HEK293 (cell line): ENCODE data around the gene ZBTB25.

Source experiments
- CTCF ChIA-PET: fragments of 350-600 bp; formaldehyde crosslinking; extraction: SDS; loops from one replicate; lab custom pipeline; 2021; ENCODE audit warnings: antibody characterized with exemption; lab: Yijun Ruan, JAX
- POLR2A ChIA-PET: fragments of 300-600 bp; formaldehyde crosslinking; extraction: SDS; loops from one replicate; lab custom pipeline; 2020; ENCODE audit warnings: antibody characterized with exemption, inconsistent platforms; lab: Yijun Ruan, JAX
- H3K27ac ChIP-seq: fragments of 200-500 bp; sonication (Bioruptor generic); 2 replicates; pipeline ENCODE4 v1.5.1; 2014; ENCODE audit warnings: low read depth, low read length, control low read depth, inconsistent platforms; ENCODE audit errors: extremely low read depth
- H3K36me3 ChIP-seq, 2 experiments: fragments of 200-500 bp in 1 of 2; sonication (Bioruptor generic) in 1 of 2; 1 replicate in 1 of 2; 2 replicates in 1 of 2; pipeline ENCODE4 v1.5.1; 2014 to 2017; ENCODE audit warnings: inconsistent platforms in 2 of 2, low read length in 2 of 2; ENCODE audit not compliant: control insufficient read depth in 2 of 2, insufficient read depth in 1 of 2
- H3K4me1 ChIP-seq: fragments of 200-500 bp; sonication (Bioruptor generic); 2 replicates; pipeline ENCODE4 v1.5.1; 2014; ENCODE audit warnings: mild to moderate bottlenecking, low read length, inconsistent platforms; ENCODE audit not compliant: control insufficient read depth, insufficient read depth
- H3K4me3 ChIP-seq: 2 replicates; pipeline ENCODE4 v1.5.1; 2011; ENCODE audit warnings: low read depth, mild to moderate bottlenecking, control low read depth, low read length, moderate library complexity
- H3K9me3 ChIP-seq: fragments of 200-500 bp; sonication (Bioruptor generic); 2 replicates; pipeline ENCODE4 v1.5.1; 2014; ENCODE audit warnings: low read depth, low read length, inconsistent platforms; ENCODE audit not compliant: control insufficient read depth, insufficient read depth
- EGR2 ChIP-seq: fragments of 450-650 bp; formaldehyde crosslinking; IDR thresholded peaks from 2 replicates; pipeline ENCODE4 v1.5.1; 2016; ENCODE audit warnings: low read depth, missing biosample characterization, missing genetic modification characterization
- HOXA7 ChIP-seq: sonication (generic); formaldehyde crosslinking; IDR thresholded peaks from 2 replicates; pipeline ENCODE4 v1.8.1; 2022; ENCODE audit warnings: missing genetic modification reagents, borderline replicate concordance
- KLF7 ChIP-seq: fragments of 450-650 bp; formaldehyde crosslinking; IDR thresholded peaks from 2 replicates; pipeline ENCODE4 v1.5.1; 2016; ENCODE audit warnings: missing biosample characterization, missing genetic modification characterization, borderline replicate concordance
- MZF1 ChIP-seq: fragments of 450-650 bp; formaldehyde crosslinking; IDR thresholded peaks from 2 replicates; pipeline ENCODE4 v1.5.1; 2017; ENCODE audit warnings: missing biosample characterization, missing genetic modification characterization, borderline replicate concordance
- ZBTB1 ChIP-seq: fragments of 450-650 bp; formaldehyde crosslinking; IDR thresholded peaks from 2 replicates; pipeline ENCODE4 v1.5.1; 2016; ENCODE audit warnings: missing biosample characterization, missing genetic modification characterization
- ZNF175 ChIP-seq: fragments of 450-650 bp; formaldehyde crosslinking; IDR thresholded peaks from 2 replicates; pipeline ENCODE4 v1.5.1; 2016; ENCODE audit warnings: missing biosample characterization, missing genetic modification characterization
- ZNF214 ChIP-seq: fragments of 450-650 bp; formaldehyde crosslinking; IDR thresholded peaks from 2 replicates; pipeline ENCODE4 v1.5.1; 2017; ENCODE audit warnings: missing biosample characterization, mild to moderate bottlenecking, missing genetic modification characterization, borderline replicate concordance
- ZNF292 ChIP-seq: fragments of 450-650 bp; formaldehyde crosslinking; IDR thresholded peaks from 2 replicates; pipeline ENCODE4 v1.5.1; 2016; ENCODE audit warnings: low read depth, missing biosample characterization, missing genetic modification characterization, borderline replicate concordance
- ZNF561 ChIP-seq: fragments of 450-650 bp; IDR thresholded peaks from 2 replicates; pipeline ENCODE4 v1.5.1; 2018; ENCODE audit warnings: missing biosample characterization, missing genetic modification characterization, borderline replicate concordance
- ZNF707 ChIP-seq: fragments of 450-650 bp; formaldehyde crosslinking; IDR thresholded peaks from 2 replicates; pipeline ENCODE4 v1.5.1; 2016; ENCODE audit warnings: missing biosample characterization, missing genetic modification characterization
- ZNF830 ChIP-seq: fragments of 450-650 bp; IDR thresholded peaks from 2 replicates; pipeline ENCODE4 v1.5.0; 2018; ENCODE audit warnings: missing biosample characterization, missing genetic modification characterization, low read depth, mild to moderate bottlenecking, moderate library complexity
- TF ChIP-seq, protein P1 (sequence below): fragments of 450-650 bp; formaldehyde crosslinking; IDR thresholded peaks from 2 replicates; pipeline ENCODE4 v1.5.0; 2017; ENCODE audit warnings: missing biosample characterization, missing genetic modification characterization, borderline replicate concordance
- TF ChIP-seq, protein P2 (sequence below): fragments of 450-650 bp; formaldehyde crosslinking; IDR thresholded peaks from 2 replicates; pipeline ENCODE4 v1.5.1; 2016; ENCODE audit warnings: missing biosample characterization, missing genetic modification characterization, low read depth
- TF ChIP-seq, protein P3 (sequence below): fragments of 450-650 bp; formaldehyde crosslinking; IDR thresholded peaks from 2 replicates; pipeline ENCODE4 v1.5.1; 2016; ENCODE audit warnings: missing biosample characterization, missing genetic modification characterization, borderline replicate concordance
- TF ChIP-seq, protein P4 (sequence below): fragments of 450-650 bp; formaldehyde crosslinking; conservative IDR thresholded peaks from 2 replicates; pipeline ENCODE4 v1.5.1; 2016; ENCODE audit warnings: low read depth, missing biosample characterization, missing genetic modification characterization

Gene ZBTB25

DNA sequence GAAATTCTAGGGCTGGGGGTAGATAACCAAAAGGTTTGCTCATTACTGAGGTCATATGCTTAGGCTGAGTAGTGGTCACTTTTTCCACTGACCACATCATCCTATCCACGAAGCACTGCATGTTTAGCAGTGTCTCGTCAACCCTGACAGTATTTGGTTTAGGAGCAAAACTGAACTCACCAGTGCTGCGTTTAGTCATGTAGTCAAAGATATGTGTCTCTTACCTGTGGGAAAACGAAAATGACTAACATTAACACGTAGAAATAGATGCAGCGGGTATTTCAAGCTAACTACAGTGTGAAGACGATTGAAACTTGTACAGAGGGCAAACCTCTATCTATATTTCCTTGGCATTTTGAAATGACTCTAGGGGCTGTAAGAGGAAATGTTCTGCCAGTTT, 80.9 kb downstream of the ZBTB25 start:
- Histone ChIP-seq H3K4me3 (no peak overlapping the region), H3K27ac (no peak overlapping the region), H3K9me3 (no peaks in the 10 kb centered on the region), H3K36me3 (peaks cover 65 to 90% of the 10 kb centered on the region in 2 experiments), H3K4me1 (no peaks in the 10 kb centered on the region)
- TF ChIP-seq, protein P1, sequence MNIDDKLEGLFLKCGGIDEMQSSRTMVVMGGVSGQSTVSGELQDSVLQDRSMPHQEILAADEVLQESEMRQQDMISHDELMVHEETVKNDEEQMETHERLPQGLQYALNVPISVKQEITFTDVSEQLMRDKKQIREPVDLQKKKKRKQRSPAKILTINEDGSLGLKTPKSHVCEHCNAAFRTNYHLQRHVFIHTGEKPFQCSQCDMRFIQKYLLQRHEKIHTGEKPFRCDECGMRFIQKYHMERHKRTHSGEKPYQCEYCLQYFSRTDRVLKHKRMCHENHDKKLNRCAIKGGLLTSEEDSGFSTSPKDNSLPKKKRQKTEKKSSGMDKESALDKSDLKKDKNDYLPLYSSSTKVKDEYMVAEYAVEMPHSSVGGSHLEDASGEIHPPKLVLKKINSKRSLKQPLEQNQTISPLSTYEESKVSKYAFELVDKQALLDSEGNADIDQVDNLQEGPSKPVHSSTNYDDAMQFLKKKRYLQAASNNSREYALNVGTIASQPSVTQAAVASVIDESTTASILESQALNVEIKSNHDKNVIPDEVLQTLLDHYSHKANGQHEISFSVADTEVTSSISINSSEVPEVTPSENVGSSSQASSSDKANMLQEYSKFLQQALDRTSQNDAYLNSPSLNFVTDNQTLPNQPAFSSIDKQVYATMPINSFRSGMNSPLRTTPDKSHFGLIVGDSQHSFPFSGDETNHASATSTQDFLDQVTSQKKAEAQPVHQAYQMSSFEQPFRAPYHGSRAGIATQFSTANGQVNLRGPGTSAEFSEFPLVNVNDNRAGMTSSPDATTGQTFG (tag by site-specific recombination) = no peak
- TF ChIP-seq ZNF561 (tag by site-specific recombination) = no peak
- TF ChIP-seq, protein P2, sequence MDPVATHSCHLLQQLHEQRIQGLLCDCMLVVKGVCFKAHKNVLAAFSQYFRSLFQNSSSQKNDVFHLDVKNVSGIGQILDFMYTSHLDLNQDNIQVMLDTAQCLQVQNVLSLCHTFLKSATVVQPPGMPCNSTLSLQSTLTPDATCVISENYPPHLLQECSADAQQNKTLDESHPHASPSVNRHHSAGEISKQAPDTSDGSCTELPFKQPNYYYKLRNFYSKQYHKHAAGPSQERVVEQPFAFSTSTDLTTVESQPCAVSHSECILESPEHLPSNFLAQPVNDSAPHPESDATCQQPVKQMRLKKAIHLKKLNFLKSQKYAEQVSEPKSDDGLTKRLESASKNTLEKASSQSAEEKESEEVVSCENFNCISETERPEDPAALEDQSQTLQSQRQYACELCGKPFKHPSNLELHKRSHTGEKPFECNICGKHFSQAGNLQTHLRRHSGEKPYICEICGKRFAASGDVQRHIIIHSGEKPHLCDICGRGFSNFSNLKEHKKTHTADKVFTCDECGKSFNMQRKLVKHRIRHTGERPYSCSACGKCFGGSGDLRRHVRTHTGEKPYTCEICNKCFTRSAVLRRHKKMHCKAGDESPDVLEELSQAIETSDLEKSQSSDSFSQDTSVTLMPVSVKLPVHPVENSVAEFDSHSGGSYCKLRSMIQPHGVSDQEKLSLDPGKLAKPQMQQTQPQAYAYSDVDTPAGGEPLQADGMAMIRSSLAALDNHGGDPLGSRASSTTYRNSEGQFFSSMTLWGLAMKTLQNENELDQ = no peak
- no peak for TF ChIP-seq ZNF292 (tag by site-specific recombination)
- POLR2A ChIA-PET = no interaction called here
- CTCF ChIA-PET = interaction anchor here (0.7 to 8.7 kb wide), 3 partner anchors 9 to 401 kb away, joined by 3 to 88 read pairs (median 6); no protein-coding TSS in a partner anchor

DNA sequence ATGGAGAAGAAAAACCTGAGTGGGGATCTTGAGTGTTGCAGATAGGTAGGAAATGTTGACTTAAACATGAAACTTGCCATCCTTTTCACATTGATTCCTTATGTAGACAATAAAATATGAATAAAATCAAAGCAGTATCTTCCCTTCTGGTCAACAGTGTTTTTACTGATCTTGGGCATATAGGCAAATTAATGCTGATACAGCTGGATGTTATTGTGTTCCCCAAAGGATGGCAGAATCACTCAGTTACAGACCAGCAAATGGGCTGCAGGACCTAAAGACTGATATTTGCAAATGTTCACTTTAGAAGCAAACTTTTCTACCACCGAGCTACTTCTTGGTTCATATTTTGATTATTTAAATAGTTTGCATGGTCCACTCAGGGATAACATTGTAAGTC, 81.6 kb downstream of the ZBTB25 start:
- no peak overlapping the region for H3K4me3 ChIP-seq
- POLR2A ChIA-PET = no interaction called here
- TF ChIP-seq KLF7 (tag by site-specific recombination) (no peak), EGR2 (tag by site-specific recombination) (no peak), HOXA7 (CRISPR knock-in tag) (no peak), ZNF707 (tag by site-specific recombination) (no peak), ZNF214 (no peak), MZF1 (no peak), ZNF175 (no peak), ZBTB1 (tag by site-specific recombination) (no peak), ZNF830 (tag by site-specific recombination) (no peak)
- TF ChIP-seq, protein P3, sequence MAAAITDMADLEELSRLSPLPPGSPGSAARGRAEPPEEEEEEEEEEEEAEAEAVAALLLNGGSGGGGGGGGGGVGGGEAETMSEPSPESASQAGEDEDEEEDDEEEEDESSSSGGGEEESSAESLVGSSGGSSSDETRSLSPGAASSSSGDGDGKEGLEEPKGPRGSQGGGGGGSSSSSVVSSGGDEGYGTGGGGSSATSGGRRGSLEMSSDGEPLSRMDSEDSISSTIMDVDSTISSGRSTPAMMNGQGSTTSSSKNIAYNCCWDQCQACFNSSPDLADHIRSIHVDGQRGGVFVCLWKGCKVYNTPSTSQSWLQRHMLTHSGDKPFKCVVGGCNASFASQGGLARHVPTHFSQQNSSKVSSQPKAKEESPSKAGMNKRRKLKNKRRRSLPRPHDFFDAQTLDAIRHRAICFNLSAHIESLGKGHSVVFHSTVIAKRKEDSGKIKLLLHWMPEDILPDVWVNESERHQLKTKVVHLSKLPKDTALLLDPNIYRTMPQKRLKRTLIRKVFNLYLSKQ (tag by site-specific recombination) = no peak
- TF ChIP-seq, protein P4, sequence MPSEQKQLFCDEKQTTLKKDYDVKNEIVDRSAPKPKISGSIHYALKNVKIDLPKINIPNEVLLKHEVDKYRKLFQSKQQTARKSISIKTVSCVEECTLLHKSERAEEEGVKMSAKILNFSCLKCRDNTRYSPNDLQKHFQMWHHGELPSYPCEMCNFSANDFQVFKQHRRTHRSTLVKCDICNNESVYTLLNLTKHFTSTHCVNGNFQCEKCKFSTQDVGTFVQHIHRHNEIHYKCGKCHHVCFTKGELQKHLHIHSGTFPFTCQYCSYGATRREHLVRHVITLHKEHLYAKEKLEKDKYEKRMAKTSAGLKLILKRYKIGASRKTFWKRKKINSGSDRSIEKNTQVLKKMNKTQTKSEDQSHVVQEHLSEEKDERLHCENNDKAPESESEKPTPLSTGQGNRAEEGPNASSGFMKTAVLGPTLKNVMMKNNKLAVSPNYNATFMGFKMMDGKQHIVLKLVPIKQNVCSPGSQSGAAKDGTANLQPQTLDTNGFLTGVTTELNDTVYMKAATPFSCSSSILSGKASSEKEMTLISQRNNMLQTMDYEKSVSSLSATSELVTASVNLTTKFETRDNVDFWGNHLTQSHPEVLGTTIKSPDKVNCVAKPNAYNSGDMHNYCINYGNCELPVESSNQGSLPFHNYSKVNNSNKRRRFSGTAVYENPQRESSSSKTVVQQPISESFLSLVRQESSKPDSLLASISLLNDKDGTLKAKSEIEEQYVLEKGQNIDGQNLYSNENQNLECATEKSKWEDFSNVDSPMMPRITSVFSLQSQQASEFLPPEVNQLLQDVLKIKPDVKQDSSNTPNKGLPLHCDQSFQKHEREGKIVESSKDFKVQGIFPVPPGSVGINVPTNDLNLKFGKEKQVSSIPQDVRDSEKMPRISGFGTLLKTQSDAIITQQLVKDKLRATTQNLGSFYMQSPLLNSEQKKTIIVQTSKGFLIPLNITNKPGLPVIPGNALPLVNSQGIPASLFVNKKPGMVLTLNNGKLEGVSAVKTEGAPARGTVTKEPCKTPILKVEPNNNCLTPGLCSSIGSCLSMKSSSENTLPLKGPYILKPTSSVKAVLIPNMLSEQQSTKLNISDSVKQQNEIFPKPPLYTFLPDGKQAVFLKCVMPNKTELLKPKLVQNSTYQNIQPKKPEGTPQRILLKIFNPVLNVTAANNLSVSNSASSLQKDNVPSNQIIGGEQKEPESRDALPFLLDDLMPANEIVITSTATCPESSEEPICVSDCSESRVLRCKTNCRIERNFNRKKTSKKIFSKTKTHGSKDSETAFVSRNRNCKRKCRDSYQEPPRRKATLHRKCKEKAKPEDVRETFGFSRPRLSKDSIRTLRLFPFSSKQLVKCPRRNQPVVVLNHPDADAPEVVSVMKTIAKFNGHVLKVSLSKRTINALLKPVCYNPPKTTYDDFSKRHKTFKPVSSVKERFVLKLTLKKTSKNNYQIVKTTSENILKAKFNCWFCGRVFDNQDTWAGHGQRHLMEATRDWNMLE (tag by site-specific recombination) = no peak
- TF ChIP-seq, all 188 proteins: peak for 0
- CTCF ChIA-PET = interaction anchor here (0.7 to 8.7 kb wide), 2 partner anchors 10 to 67 kb away, joined by 3 to 88 read pairs; no protein-coding TSS in a partner anchor
- H3K36me3 ChIP-seq = peaks cover 58 to 90% of the 10 kb centered on the region in 2 experiments
- no peaks in the 10 kb centered on the region for H3K4me1 ChIP-seq
- H3K27ac ChIP-seq = no peak overlapping the region
- H3K9me3 ChIP-seq = no peaks in the 10 kb centered on the region
